ENCODE data around the gene RECK. TPM values are rescaled to one million over a fixed set of nuclear protein-coding genes. Genes with fewer than 3 reads are reported as not detected.
"Not testable (repeated sequence)": the region's sequence is repeated elsewhere in the genome, so short reads cannot be mapped to it uniquely, and the experiment has no call there.

The RECK gene
- total RNA-seq, 4 donors from 2014 or later: 14.3 to 37.7 (median 30.7) TPM

GRCh38 chr9:36126016-36126730 is 89.5 kb downstream of the RECK start:
- H3K4me1 ChIP-seq: no peaks in the 10 kb centered on the region
- no peak for TF ChIP-seq CTCF (IDR thresholded peaks at IDR 0.05)
- no peak for TF ChIP-seq POLR2A (IDR thresholded peaks at IDR 0.05)
- no peaks in the 10 kb centered on the region for H3K36me3 ChIP-seq
- DNase-seq: no peak
- H3K27me3 ChIP-seq: no peaks in the 10 kb centered on the region
- H3K27ac ChIP-seq: no peak overlapping the region
- intact Hi-C loops (cut with DNase I; ENCODE audit: low total_unique reads): no loop called here
- H3K4me3 ChIP-seq: no peak overlapping the region
- no peaks in the 10 kb centered on the region for H3K9me3 ChIP-seq

GRCh38 chr9:36127652-36128244 is 91.0 kb downstream of the RECK start:
- no peak overlapping the region for H3K27ac ChIP-seq

GRCh38 chr9:36128349-36128748 is 91.6 kb downstream of the RECK start:
- Histone ChIP-seq H3K27me3 (no peaks in the 10 kb centered on the region), H3K9me3 (no peaks in the 10 kb centered on the region), H3K4me1 (no peaks in the 10 kb centered on the region), H3K27ac (no peak overlapping the region), H3K36me3 (no peaks in the 10 kb centered on the region), H3K4me3 (no peak overlapping the region)
- no peak for DNase-seq
- TF ChIP-seq POLR2A (IDR thresholded peaks at IDR 0.05) (no peak), CTCF (IDR thresholded peaks at IDR 0.05) (no peak)
- intact Hi-C loops (cut with DNase I; ENCODE audit: low total_unique reads): no loop called here

More at GRCh38 chr9:36127652-36128244, 91.0 kb downstream of the RECK start:
- Histone ChIP-seq H3K9me3 (no peaks in the 10 kb centered on the region), H3K4me1 (no peaks in the 10 kb centered on the region), H3K27me3 (no peaks in the 10 kb centered on the region), H3K4me3 (no peak overlapping the region), H3K36me3 (no peaks in the 10 kb centered on the region)
- intact Hi-C loops (cut with DNase I; ENCODE audit: low total_unique reads): no loop called here
- TF ChIP-seq CTCF (IDR thresholded peaks at IDR 0.05): no peak
- TF ChIP-seq POLR2A (IDR thresholded peaks at IDR 0.05): no peak
- no peak for DNase-seq

- TF ChIP-seq POLR2A (IDR thresholded peaks at IDR 0.05) (no peak), CTCF (IDR thresholded peaks at IDR 0.05) (no peak)
- Histone ChIP-seq H3K4me1 (no peaks in the 10 kb centered on the region), H3K4me3 (no peak overlapping the region), H3K9me3 (no peaks in the 10 kb centered on the region), H3K36me3 (no peaks in the 10 kb centered on the region), H3K27ac (no peak overlapping the region), H3K27me3 (no peaks in the 10 kb centered on the region)
- intact Hi-C loops (cut with DNase I; ENCODE audit: low total_unique reads): no loop called here
- DNase-seq: no peak
Measured at GRCh38 chr9:36129139-36129538, 92.4 kb downstream of the RECK start.

GRCh38 chr9:36131666-36132065 is 95.0 kb downstream of the RECK start:
- H3K27ac ChIP-seq; H3K4me3 ChIP-seq; H3K9me3 ChIP-seq; H3K27me3 ChIP-seq; DNase-seq; H3K36me3 ChIP-seq; intact Hi-C loops (cut with DNase I; ENCODE audit: low total_unique reads); H3K4me1 ChIP-seq: not testable (repeated sequence)

All from uterus (tissue), 4 donors.